ENCODE results near the gene MYCN.

MYCN gene

GRCh38 chr2:15980605-15981098 is 40.3 kb downstream of the MYCN start:
- DNase-seq: no peak

- no peak for DNase-seq
Measured at GRCh38 chr2:15981646-15982045, 41.3 kb downstream of the MYCN start.

- DNase-seq: no peak
Measured at GRCh38 chr2:15982285-15983044, 42.1 kb downstream of the MYCN start.

GRCh38 chr2:15983496-15983895 is 43.1 kb downstream of the MYCN start:
- no peak for DNase-seq

- no peak for DNase-seq
Measured at GRCh38 chr2:15984368-15985255, 44.3 kb downstream of the MYCN start.

- DNase-seq: no peak
Measured at GRCh38 chr2:15985531-15985930, 45.2 kb downstream of the MYCN start.

- no peak for DNase-seq
Measured at GRCh38 chr2:15986068-15986560, 45.8 kb downstream of the MYCN start.

- DNase-seq: no peak
Measured at GRCh38 chr2:15986644-15987043, 46.3 kb downstream of the MYCN start.

- no peak for DNase-seq
Measured at GRCh38 chr2:15988733-15989132, 48.4 kb downstream of the MYCN start.

GRCh38 chr2:15989559-15989958 is 49.2 kb downstream of the MYCN start:
- DNase-seq: no peak

GRCh38 chr2:15990151-15991101 is 50.1 kb downstream of the MYCN start:
- no peak for DNase-seq

- DNase-seq: no peak
Measured at GRCh38 chr2:15991231-15991630, 50.9 kb downstream of the MYCN start.

- no peak for DNase-seq
Measured at GRCh38 chr2:15992457-15993231, 52.3 kb downstream of the MYCN start.

- no peak for DNase-seq
Measured at GRCh38 chr2:15993232-15993610, 52.9 kb downstream of the MYCN start.

- no peak for DNase-seq
Measured at GRCh38 chr2:15993666-15994065, 53.3 kb downstream of the MYCN start.

GRCh38 chr2:15995603-15996002 is 55.3 kb downstream of the MYCN start:
- no peak for DNase-seq
